ENCODE results near the gene MCM8.

DNA sequence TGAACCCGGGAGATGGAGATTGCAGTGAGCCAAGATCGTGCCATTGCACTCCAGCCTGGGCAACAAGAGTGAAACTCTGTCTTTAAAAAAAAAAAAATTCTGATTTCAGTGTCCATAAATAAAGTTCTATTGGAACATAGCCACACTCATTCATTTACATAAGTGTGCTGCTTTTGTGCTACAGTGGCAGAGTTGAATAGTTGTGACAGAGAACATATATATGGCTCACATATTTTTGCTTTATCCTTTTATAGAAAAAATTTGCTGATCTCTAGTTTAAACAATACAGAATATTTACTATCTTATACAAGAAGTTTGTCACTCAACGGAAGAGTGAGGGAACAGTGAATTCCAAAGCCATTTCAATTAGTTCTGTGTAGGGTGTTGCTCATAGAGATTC is 18.0 kb downstream of the MCM8 start:
- TF ChIP-seq EP300 (IDR thresholded peaks at IDR 0.05) (no peak), POLR2A (IDR thresholded peaks at IDR 0.05) (no peak)

Measured in gastroesophageal sphincter (tissue), 2 donors.